ENCODE measurements around the gene COBL.

COBL gene

DNA sequence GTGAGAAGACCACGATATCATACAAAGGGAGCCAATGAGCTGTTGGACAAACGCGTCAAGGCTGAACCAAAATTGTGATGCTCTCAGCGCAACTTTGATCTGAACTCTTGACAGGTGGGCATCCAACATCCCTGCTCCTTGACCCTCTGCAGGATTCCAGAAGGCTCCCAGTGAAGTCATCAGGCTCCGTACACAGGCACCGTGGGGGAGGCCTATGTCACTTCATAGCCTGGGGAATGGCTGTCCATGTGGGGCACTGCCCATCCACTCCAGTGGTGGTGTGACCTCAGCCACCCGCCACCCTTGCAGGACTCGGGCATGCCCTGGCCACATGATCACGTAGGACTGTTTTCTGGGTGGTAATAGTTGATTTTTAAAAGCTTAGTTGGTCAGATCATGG lies 300.1 kb downstream of the COBL start:
- TF ChIP-seq, protein P1, sequence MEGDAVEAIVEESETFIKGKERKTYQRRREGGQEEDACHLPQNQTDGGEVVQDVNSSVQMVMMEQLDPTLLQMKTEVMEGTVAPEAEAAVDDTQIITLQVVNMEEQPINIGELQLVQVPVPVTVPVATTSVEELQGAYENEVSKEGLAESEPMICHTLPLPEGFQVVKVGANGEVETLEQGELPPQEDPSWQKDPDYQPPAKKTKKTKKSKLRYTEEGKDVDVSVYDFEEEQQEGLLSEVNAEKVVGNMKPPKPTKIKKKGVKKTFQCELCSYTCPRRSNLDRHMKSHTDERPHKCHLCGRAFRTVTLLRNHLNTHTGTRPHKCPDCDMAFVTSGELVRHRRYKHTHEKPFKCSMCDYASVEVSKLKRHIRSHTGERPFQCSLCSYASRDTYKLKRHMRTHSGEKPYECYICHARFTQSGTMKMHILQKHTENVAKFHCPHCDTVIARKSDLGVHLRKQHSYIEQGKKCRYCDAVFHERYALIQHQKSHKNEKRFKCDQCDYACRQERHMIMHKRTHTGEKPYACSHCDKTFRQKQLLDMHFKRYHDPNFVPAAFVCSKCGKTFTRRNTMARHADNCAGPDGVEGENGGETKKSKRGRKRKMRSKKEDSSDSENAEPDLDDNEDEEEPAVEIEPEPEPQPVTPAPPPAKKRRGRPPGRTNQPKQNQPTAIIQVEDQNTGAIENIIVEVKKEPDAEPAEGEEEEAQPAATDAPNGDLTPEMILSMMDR (IDR thresholded peaks at IDR 0.05; ENCODE audit: unreplicated experiment in 3 of 3) = no peak
- Mint-ChIP-seq H3K27ac (no peak overlapping the region), H3K9me3 (no peaks in the 10 kb centered on the region), H3K27me3 (ENCODE audit: low read depth) (no peaks in the 10 kb centered on the region), H3K4me3 (no peak overlapping the region), H3K4me1 (no peaks in the 10 kb centered on the region), H3K36me3 (ENCODE audit: low read depth) (no peaks in the 10 kb centered on the region)

DNA sequence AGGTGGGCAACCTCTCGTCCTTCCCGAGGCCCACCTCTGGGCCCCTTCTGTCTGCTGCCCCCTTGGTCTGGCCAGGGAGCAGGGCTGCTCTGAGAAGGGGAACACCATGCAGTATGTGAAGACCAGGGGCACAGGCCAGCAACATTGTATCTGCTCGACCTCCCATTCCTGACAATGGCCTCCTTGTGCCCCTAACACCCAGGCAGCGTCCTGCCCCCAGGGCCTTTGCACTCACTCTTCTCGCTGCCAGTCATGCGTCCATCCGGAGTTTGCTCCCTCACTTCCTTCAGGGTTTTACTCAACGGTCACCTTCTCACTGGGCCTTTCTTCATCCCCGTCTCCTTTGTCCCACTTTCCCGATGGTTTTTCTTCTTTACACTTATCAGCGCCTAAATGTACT lies 301.0 kb downstream of the COBL start:
- Mint-ChIP-seq H3K4me3 (no peak overlapping the region), H3K27me3 (ENCODE audit: low read depth) (peaks cover 4% of the 10 kb centered on the region), H3K27ac (no peak overlapping the region), H3K36me3 (ENCODE audit: low read depth) (no peaks in the 10 kb centered on the region), H3K4me1 (no peaks in the 10 kb centered on the region), H3K9me3 (no peaks in the 10 kb centered on the region)
- TF ChIP-seq, protein P1 (IDR thresholded peaks at IDR 0.05; ENCODE audit: unreplicated experiment in 3 of 3) = no peak

GRCh38 chr7:51014811-51015210 lies 301.8 kb downstream of the COBL start:
- Mint-ChIP-seq H3K4me3 (no peak overlapping the region), H3K9me3 (no peaks in the 10 kb centered on the region), H3K27ac (peak overlapping the region in 1 of 3 experiments; percentile 21), H3K36me3 (ENCODE audit: low read depth) (no peaks in the 10 kb centered on the region), H3K4me1 (no peaks in the 10 kb centered on the region), H3K27me3 (ENCODE audit: low read depth) (peaks cover 4% of the 10 kb centered on the region)
- TF ChIP-seq, protein P1 (IDR thresholded peaks at IDR 0.05; ENCODE audit: unreplicated experiment in 3 of 3) = no peak

DNA sequence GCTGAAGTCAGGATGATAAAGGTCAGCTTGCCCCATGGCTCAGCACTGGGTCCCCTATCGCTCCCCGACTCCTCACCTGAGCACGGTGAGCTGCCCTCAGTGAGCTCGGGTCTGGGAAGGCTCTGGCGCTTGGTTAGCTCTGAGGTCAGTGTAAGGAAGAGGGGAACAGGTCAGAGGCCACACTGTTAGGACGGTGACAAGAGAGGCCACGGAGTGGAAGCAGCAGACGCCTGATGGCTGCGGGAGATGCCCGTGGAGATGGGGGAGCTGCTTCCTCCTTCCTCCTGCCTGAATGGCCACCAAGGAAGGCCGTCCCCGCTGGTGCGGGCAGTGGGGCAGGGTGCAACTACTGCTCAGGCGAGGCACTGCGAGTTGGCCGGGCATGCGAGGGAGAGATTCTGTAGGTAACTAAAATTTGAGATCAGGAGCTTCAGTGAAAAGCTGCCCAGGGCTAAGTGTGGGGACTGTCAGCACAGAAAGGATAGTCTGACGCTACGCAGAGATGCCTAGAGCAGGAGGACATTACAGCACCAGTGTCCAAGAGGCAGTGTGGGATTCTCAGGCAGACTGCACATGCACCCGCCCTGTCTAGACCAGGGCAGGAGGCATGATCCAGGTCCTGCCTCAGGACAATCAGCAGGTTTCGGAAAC lies 302.6 kb downstream of the COBL start:
- H3K36me3 Mint-ChIP-seq (ENCODE audit: low read depth) = no peaks in the 10 kb centered on the region
- no peak overlapping the region for H3K4me3 Mint-ChIP-seq
- TF ChIP-seq, protein P1 (IDR thresholded peaks at IDR 0.05; ENCODE audit: unreplicated experiment in 3 of 3) = no peak
- H3K9me3 Mint-ChIP-seq = no peaks in the 10 kb centered on the region
- H3K4me1 Mint-ChIP-seq = no peaks in the 10 kb centered on the region
- peaks cover 4% of the 10 kb centered on the region for H3K27me3 Mint-ChIP-seq (ENCODE audit: low read depth)
- H3K27ac Mint-ChIP-seq = no peak overlapping the region

- TF ChIP-seq, protein P1 (IDR thresholded peaks at IDR 0.05; ENCODE audit: unreplicated experiment in 3 of 3) = no peak
- no peaks in the 10 kb centered on the region for H3K4me1 Mint-ChIP-seq
- H3K9me3 Mint-ChIP-seq = no peaks in the 10 kb centered on the region
- H3K4me3 Mint-ChIP-seq = no peak overlapping the region
- H3K36me3 Mint-ChIP-seq (ENCODE audit: low read depth) = no peaks in the 10 kb centered on the region
- peaks cover 4% of the 10 kb centered on the region for H3K27me3 Mint-ChIP-seq (ENCODE audit: low read depth)
- no peak overlapping the region for H3K27ac Mint-ChIP-seq
Measured at GRCh38 chr7:51013218-51013786, 303.3 kb downstream of the COBL start.
